ENCODE results near the gene SPANXN4. TPM values are rescaled to one million over a fixed set of nuclear protein-coding genes. Genes with fewer than 3 reads are reported as not detected.
A peak's percentile ranks its signal among the peaks of the same experiment; 100 is the strongest.

SPANXN4 gene
- total and polyA plus RNA-seq, 2 donors (not counting 1 experiment from before 2014, with no cell fraction given): not detected

DNA sequence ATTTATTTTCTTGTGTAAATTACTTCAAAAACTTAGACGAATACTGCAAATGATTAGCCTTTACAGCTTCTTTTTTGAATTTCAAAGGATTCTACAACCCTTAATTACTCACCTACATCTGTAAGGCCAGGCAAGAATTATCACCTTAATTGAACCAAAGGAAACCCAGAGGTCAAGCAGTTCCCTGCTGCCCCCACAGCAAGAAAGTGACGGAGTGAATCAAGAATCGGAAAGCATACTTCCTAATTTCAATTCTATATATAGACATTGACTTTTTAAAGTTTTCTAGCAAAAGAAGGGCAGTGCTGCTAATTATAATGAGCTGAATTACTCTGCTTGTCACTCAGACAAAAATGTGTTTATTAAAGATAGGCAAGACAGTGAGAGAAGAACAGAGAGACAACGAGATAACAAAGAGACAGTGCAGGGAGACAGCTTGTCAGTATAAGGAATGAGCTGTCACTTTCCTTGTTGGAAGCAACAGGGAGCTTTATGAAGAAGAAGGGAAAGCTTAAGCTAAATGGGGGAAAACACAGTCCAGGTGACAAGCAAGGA, 47.5 kb upstream of the SPANXN4 start:
- CTCF ChIA-PET: no interaction called here
- Mint-ChIP-seq H3K27me3 (no peaks in the 10 kb centered on the region), H3K27ac (no peak overlapping the region), H3K4me3 (peak overlapping the region; percentile 1), H3K9me3 (ENCODE audit: insufficient read depth) (peaks cover 2% of the 10 kb centered on the region), H3K4me1 (peaks cover 12% of the 10 kb centered on the region)
- no peaks in the 10 kb centered on the region for H4K20me1 ChIP-seq (ENCODE audit: control insufficient read depth, insufficient read depth, low read length, poor library complexity, severe bottlenecking)
- no peaks in the 10 kb centered on the region for H3K27me3 ChIP-seq (replicated peaks in 1 of 4; ENCODE audit: control extremely low read depth in 1 of 4, control insufficient read depth in 3 of 4, insufficient read depth in 4 of 4, low read length in 3 of 4)
- H3K9me3 ChIP-seq (ENCODE audit: control extremely low read depth in 1 of 3, control insufficient read depth in 2 of 3, insufficient read depth in 1 of 3, low read length in 2 of 3): no peaks in the 10 kb centered on the region
- no peak for TF ChIP-seq EZH2 (IDR thresholded peaks at IDR 0.05; ENCODE audit: borderline replicate concordance, insufficient read depth, low read depth, low read length, poor library complexity, severe bottlenecking)
- TF ChIP-seq, protein P1, sequence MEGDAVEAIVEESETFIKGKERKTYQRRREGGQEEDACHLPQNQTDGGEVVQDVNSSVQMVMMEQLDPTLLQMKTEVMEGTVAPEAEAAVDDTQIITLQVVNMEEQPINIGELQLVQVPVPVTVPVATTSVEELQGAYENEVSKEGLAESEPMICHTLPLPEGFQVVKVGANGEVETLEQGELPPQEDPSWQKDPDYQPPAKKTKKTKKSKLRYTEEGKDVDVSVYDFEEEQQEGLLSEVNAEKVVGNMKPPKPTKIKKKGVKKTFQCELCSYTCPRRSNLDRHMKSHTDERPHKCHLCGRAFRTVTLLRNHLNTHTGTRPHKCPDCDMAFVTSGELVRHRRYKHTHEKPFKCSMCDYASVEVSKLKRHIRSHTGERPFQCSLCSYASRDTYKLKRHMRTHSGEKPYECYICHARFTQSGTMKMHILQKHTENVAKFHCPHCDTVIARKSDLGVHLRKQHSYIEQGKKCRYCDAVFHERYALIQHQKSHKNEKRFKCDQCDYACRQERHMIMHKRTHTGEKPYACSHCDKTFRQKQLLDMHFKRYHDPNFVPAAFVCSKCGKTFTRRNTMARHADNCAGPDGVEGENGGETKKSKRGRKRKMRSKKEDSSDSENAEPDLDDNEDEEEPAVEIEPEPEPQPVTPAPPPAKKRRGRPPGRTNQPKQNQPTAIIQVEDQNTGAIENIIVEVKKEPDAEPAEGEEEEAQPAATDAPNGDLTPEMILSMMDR (IDR thresholded peaks at IDR 0.05): no peak
- ATAC-seq (ENCODE audit: low read depth): no peak
- peak overlapping the region; percentile 59 to 65 for H3K27ac ChIP-seq (ENCODE audit: low read length in 2 of 2)
- no peak overlapping the region for H2AFZ ChIP-seq (ENCODE audit: insufficient read depth, low read depth, low read length, poor library complexity, severe bottlenecking)
- WGBS (ENCODE audit: insufficient coverage): 0% methylated on average over 1 of the region's 4 CpGs
- H3K36me3 ChIP-seq (replicated peaks in 1 of 2; ENCODE audit: control extremely low read depth in 1 of 2, control insufficient read depth in 1 of 2, extremely low read depth in 1 of 2, insufficient read depth in 2 of 2, low read length in 1 of 2): no peaks in the 10 kb centered on the region
- H3K4me1 ChIP-seq (ENCODE audit: control insufficient read depth in 2 of 2, insufficient read depth in 2 of 2, low read length in 2 of 2): peaks cover 0 to 13% of the 10 kb centered on the region in 2 donors
- peak overlapping the region in 1 of 5 experiments; percentile 21 for H3K4me3 ChIP-seq (ENCODE audit: control extremely low read depth in 1 of 5, extremely low read depth in 1 of 5, insufficient read depth in 1 of 5, low read depth in 2 of 5, low read length in 4 of 5)
- intact Hi-C loops (cut with micrococcal nuclease): no loop called here
- POLR2A ChIA-PET: no interaction called here
- H3K9ac ChIP-seq (ENCODE audit: low read length): peak overlapping the region; percentile 27
- peak overlapping the region; percentile 38 for H3K4me2 ChIP-seq (replicated peaks; ENCODE audit: low read depth, low read length, poor library complexity, severe bottlenecking)
- peak; percentile 1 for DNase-seq
- H3K79me2 ChIP-seq (ENCODE audit: control insufficient read depth, insufficient read depth, low read length): no peaks in the 10 kb centered on the region

- Mint-ChIP-seq H3K27ac (no peak overlapping the region), H3K4me1 (peaks cover 4% of the 10 kb centered on the region), H3K4me3 (no peak overlapping the region), H3K9me3 (ENCODE audit: insufficient read depth) (no peaks in the 10 kb centered on the region), H3K27me3 (no peaks in the 10 kb centered on the region)
- CTCF ChIA-PET: no interaction called here
- Histone ChIP-seq H2AFZ (ENCODE audit: insufficient read depth, low read depth, low read length, poor library complexity, severe bottlenecking) (no peak overlapping the region), H3K79me2 (ENCODE audit: control insufficient read depth, insufficient read depth, low read length) (no peaks in the 10 kb centered on the region), H4K20me1 (ENCODE audit: control insufficient read depth, insufficient read depth, low read length, poor library complexity, severe bottlenecking) (no peaks in the 10 kb centered on the region), H3K4me1 (ENCODE audit: control insufficient read depth in 2 of 2, insufficient read depth in 2 of 2, low read length in 2 of 2) (peaks cover 0 to 7% of the 10 kb centered on the region in 2 donors), H3K9me3 (ENCODE audit: control extremely low read depth in 1 of 3, control insufficient read depth in 2 of 3, insufficient read depth in 1 of 3, low read length in 2 of 3) (peaks cover 0 to 3% (median 0%) of the 10 kb centered on the region in 3 donors), H3K36me3 (replicated peaks in 1 of 2; ENCODE audit: control extremely low read depth in 1 of 2, control insufficient read depth in 1 of 2, extremely low read depth in 1 of 2, insufficient read depth in 2 of 2, low read length in 1 of 2) (no peaks in the 10 kb centered on the region), H3K9ac (ENCODE audit: low read length) (no peak overlapping the region), H3K4me3 (ENCODE audit: control extremely low read depth in 1 of 5, extremely low read depth in 1 of 5, insufficient read depth in 1 of 5, low read depth in 2 of 5, low read length in 4 of 5) (no peak overlapping the region), H3K27me3 (replicated peaks in 1 of 4; ENCODE audit: control extremely low read depth in 1 of 4, control insufficient read depth in 3 of 4, insufficient read depth in 4 of 4, low read length in 3 of 4) (no peaks in the 10 kb centered on the region), H3K27ac (ENCODE audit: low read length in 2 of 2) (no peak overlapping the region), H3K4me2 (replicated peaks; ENCODE audit: low read depth, low read length, poor library complexity, severe bottlenecking) (no peak overlapping the region)
- POLR2A ChIA-PET: no interaction called here
- no CpG with 5 or more reads among the region's 2 CpGs for WGBS (ENCODE audit: insufficient coverage)
- TF ChIP-seq, protein P1 (IDR thresholded peaks at IDR 0.05): no peak
- no peak for TF ChIP-seq EZH2 (IDR thresholded peaks at IDR 0.05; ENCODE audit: borderline replicate concordance, insufficient read depth, low read depth, low read length, poor library complexity, severe bottlenecking)
- intact Hi-C loops (cut with micrococcal nuclease): no loop called here
- ATAC-seq (ENCODE audit: low read depth): no peak
- DNase-seq: no peak
These were observed 43.0 kb upstream of the SPANXN4 start for GRCh38 chrX:142982679-142983078.
